T-cell (primary cell): Measurements from ENCODE around the gene PYGL. TPM values are rescaled to one million over a fixed set of nuclear protein-coding genes. Genes with fewer than 3 reads are reported as not detected.
"Not testable (repeated sequence)": the region's sequence is repeated elsewhere in the genome, so short reads cannot be mapped to it uniquely, and the experiment has no call there.

Source experiments
- ATAC-seq, 4 experiments: fragments of 200-7000 bp in 3 of 4; fragments of 150-1000 bp in 1 of 4; cut with Tn5 transposase; replicated peaks in 1 of 4; 1 replicate in 3 of 4; 2 replicates in 1 of 4; pipeline ENCODE4 v1.10.0; 2021; ENCODE audit warnings: moderate library complexity in 3 of 4, mild to moderate bottlenecking in 2 of 4, moderate number of reproducible peaks in 1 of 4
- CTCF ChIA-PET, 2 donors: fragments of 300-600 bp; sonication (Branson Sonifier 250); formaldehyde crosslinking; loops; one replicate each; lab custom pipeline; 2022; ENCODE audit warnings: antibody characterized with exemption in 2 of 2; lab: Charles Lee
- POLR2A ChIA-PET, 2 donors: fragments of 300-600 bp; sonication (Branson Sonifier 250); formaldehyde crosslinking; loops; one replicate each; lab custom pipeline; 2022; ENCODE audit warnings: antibody characterized with exemption in 2 of 2; lab: Charles Lee
- DNase-seq, 35 experiments: peaks; one replicate each; pipeline versions ENCODE4 v3.0.0 to v3.0.0-alpha.2; 2013 to 2023
- H3K27ac ChIP-seq: one replicate; pipeline ENCODE4 v1.5.1; 2013; ENCODE audit warnings: low read length
- H3K27me3 ChIP-seq, 2 experiments: replicated peaks in 1 of 2; 1 replicate in 1 of 2; 2 replicates in 1 of 2; pipeline versions ENCODE4 v1.6.1 to v1.7.0; 2013; ENCODE audit warnings: low read length in 1 of 2, mixed read lengths in 1 of 2; ENCODE audit not compliant: control insufficient read depth in 2 of 2, insufficient read depth in 2 of 2; ENCODE audit errors: extremely low read depth in 1 of 2
- H3K36me3 ChIP-seq, 2 donors: 1 replicate in 1 of 2; 2 replicates in 1 of 2; pipeline versions ENCODE4 v1.6.1 to v1.7.0; 2013; ENCODE audit warnings: low read length in 1 of 2; ENCODE audit not compliant: control insufficient read depth in 2 of 2, insufficient read depth in 1 of 2; ENCODE audit errors: extremely low read depth in 1 of 2
- H3K4me1 ChIP-seq, 2 experiments: 1 replicate in 1 of 2; 2 replicates in 1 of 2; pipeline versions ENCODE4 v1.6.1 to v1.7.0; 2013; ENCODE audit warnings: low read length in 2 of 2, mixed read lengths in 1 of 2; ENCODE audit not compliant: insufficient read depth in 2 of 2, control insufficient read depth in 1 of 2; ENCODE audit errors: extremely low read depth in 1 of 2
- H3K4me3 ChIP-seq, 2 donors: 1 replicate in 1 of 2; 2 replicates in 1 of 2; pipeline versions ENCODE4 v1.5.1 to v1.7.0; 2013; ENCODE audit warnings: mild to moderate bottlenecking in 2 of 2, low read length in 1 of 2, moderate library complexity in 1 of 2; ENCODE audit not compliant: control insufficient read depth in 1 of 2; ENCODE audit errors: extremely low read depth in 1 of 2
- H3K9me3 ChIP-seq: 2 replicates; pipeline ENCODE4 v1.7.0; 2013
- H3K27ac Mint-ChIP-seq, 2 donors: one replicate each; pipeline ENCODE4 v1.8.0; 2020 to 2021; ENCODE audit warnings: mild to moderate bottlenecking in 2 of 2, mixed read lengths in 2 of 2
- H3K27me3 Mint-ChIP-seq, 2 donors: one replicate each; pipeline ENCODE4 v1.8.0; 2021 to 2022; ENCODE audit warnings: mixed read lengths in 2 of 2
- H3K36me3 Mint-ChIP-seq: one replicate; pipeline ENCODE4 v1.8.0; 2021; ENCODE audit warnings: mixed read lengths
- H3K4me1 Mint-ChIP-seq, 3 donors: one replicate each; pipeline ENCODE4 v1.8.0; 2020 to 2022; ENCODE audit warnings: mixed read lengths in 3 of 3, mild to moderate bottlenecking in 1 of 3
- H3K4me3 Mint-ChIP-seq, 3 donors: one replicate each; pipeline ENCODE4 v1.8.0; 2020 to 2022; ENCODE audit warnings: mild to moderate bottlenecking in 3 of 3, mixed read lengths in 3 of 3, moderate library complexity in 3 of 3
- H3K9me3 Mint-ChIP-seq, 3 donors: one replicate each; pipeline ENCODE4 v1.8.0; 2020 to 2022; ENCODE audit warnings: mixed read lengths in 3 of 3
- WGBS: methylation state at CpG from one replicate; pipeline ENCODE4 v1.1.5; 2013; ENCODE audit warnings: missing lambda C conversion rate; ENCODE audit not compliant: insufficient coverage; 5-methylcytosine and 5-hydroxymethylcytosine counted together
- total RNA-seq, 35 experiments: library from RNA in 6 of 35; stranded (reverse) in 6 of 35; fragments of 120-200 nt in 1 of 35; gene quantifications; one replicate each; pipeline versions ENCODE4 v1.2.1 to v1.2.4 and lab custom pipeline; 2013 to 2026

Gene PYGL
- total RNA-seq, 5 donors from 2014 or later (not counting 1 experiment from before 2014, with no cell fraction given): 0.44 to 0.90 (median 0.65) TPM

DNA sequence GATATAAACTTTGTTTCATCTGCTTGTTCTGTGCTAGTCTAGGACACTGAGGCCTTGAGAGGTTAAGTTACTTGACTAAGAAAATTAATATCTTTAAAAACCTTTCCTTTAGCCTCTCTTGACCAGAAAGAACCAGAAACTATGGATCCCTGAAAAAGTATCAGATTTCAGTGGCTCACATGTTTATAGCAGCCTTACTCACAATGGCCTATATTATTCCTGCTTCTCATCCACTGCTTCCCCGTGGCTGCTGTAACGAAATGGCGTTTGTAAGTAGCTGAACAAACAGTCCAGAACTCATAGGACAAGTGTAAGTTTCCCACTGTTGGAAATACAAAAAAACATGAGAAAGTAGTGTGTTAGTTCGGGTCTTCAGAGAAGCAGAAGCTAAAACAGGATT is 3.2 kb upstream of the PYGL start:
- peaks cover 10 to 16% (median 11%) of the 10 kb centered on the region in 3 donors for H3K4me1 Mint-ChIP-seq
- H3K36me3 ChIP-seq: no peaks in the 10 kb centered on the region
- ATAC-seq (no peak), DNase-seq (no peak)
- H3K4me1 ChIP-seq: peaks cover 0 to 19% of the 10 kb centered on the region in 2 experiments
- 88% methylated on average over 2 of the region's 4 CpGs for WGBS
- H3K9me3 Mint-ChIP-seq: no peaks in the 10 kb centered on the region
- H3K27ac Mint-ChIP-seq: no peak overlapping the region
- no peak overlapping the region for H3K4me3 Mint-ChIP-seq
- peaks cover 0 to 29% of the 10 kb centered on the region in 2 experiments for H3K27me3 ChIP-seq
- no peak overlapping the region for H3K4me3 ChIP-seq
- ChIA-PET CTCF (no interaction called here), POLR2A (no interaction called here)
- H3K9me3 ChIP-seq: no peaks in the 10 kb centered on the region
- H3K27ac ChIP-seq: no peak overlapping the region
- H3K27me3 Mint-ChIP-seq: peaks cover 18 to 21% of the 10 kb centered on the region in 2 donors
- H3K36me3 Mint-ChIP-seq: no peaks in the 10 kb centered on the region

DNA sequence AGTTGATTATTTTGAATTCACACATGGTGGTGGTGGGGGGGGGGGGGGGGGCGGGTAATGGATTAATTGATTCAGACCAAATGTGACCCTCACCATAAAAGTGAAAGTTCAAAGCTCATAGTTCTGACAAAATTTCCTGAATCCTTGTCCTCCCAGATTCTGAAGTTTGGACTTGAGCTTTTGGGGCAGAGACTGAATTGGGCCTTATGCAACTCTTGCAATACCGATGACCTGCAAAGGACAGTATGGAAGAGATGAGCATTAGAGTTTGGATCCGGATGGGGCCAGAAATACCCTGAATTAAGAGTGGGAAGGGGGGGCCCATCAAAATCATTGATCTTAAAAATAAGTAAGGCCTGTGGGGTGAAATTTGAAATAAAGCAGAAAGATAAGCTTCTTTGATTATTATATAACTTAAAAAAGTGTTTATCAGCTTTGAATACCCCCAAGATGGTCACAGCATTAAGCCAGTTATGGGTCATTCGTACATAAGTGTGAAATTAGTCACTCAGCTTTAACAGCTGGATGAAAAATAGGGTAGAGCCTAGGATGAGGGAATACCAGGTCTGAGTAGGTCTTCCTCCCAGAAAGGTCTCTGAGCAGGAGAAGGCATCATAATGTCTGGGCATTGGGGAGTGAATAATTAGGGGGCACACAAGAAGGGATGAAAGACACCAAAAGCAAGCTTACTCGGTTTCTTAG is 2.1 kb upstream of the PYGL start:
- no peak for DNase-seq
- WGBS: 100% methylated on average over 3 of the region's 5 CpGs
- Mint-ChIP-seq H3K9me3 (no peaks in the 10 kb centered on the region), H3K4me1 (peaks cover 10 to 16% (median 11%) of the 10 kb centered on the region in 3 donors), H3K27ac (no peak overlapping the region), H3K4me3 (no peak overlapping the region), H3K27me3 (peaks cover 25 to 29% of the 10 kb centered on the region in 2 donors), H3K36me3 (no peaks in the 10 kb centered on the region)
- Histone ChIP-seq H3K4me1 (peaks cover 0 to 19% of the 10 kb centered on the region in 2 experiments), H3K36me3 (no peaks in the 10 kb centered on the region), H3K4me3 (no peak overlapping the region), H3K27ac (no peak overlapping the region), H3K9me3 (no peaks in the 10 kb centered on the region), H3K27me3 (peaks cover 0 to 30% of the 10 kb centered on the region in 2 experiments)
- CTCF ChIA-PET: no interaction called here
- no peak for ATAC-seq
- POLR2A ChIA-PET: no interaction called here

DNA sequence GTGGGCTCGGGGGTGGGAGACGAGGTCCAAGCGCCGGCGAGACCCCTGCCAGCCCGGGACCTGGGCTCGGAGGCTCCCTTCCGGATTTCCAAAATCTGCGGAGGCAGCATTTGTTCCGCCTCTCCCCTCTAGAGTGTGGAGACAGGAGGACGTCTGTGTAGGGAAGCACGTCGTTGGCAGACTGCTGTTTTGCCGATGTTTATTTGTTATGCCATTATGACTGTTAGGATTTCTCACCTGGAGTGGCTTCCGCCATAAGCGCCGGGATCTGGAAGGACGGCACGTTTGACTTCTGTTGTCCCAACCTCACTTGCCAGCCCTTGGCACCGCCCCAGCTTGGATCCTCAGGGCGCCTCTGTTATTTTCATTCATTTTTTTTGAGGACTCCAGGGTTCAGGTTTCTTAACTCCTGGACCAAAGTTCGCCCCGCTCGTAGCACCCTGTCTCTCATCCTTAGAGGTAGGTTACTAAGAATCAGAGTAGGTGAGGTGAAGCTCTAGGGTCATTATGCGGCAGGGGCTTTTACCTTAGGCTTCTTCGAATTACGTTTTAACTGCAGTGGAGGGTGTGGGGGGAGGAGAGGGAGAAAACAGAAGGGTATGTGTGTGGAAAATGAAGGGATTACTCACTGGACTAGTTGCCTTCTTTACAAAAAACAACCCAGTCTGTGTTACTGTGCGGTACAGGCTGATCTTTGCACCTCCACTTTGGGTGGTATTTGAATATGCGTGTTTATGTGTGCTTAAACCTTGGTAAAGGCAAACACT is 547 bp upstream of the PYGL start:
- Histone ChIP-seq H3K27me3 (peaks cover 0 to 31% of the 10 kb centered on the region in 2 experiments), H3K4me3 (peak overlapping the region; percentile 41 to 81), H3K27ac (no peak overlapping the region), H3K9me3 (no peaks in the 10 kb centered on the region), H3K4me1 (peaks cover 0 to 19% of the 10 kb centered on the region in 2 experiments), H3K36me3 (no peaks in the 10 kb centered on the region)
- no peaks in the 10 kb centered on the region for H3K9me3 Mint-ChIP-seq
- peaks cover 33 to 43% of the 10 kb centered on the region in 2 donors for H3K27me3 Mint-ChIP-seq
- DNase-seq (peak in 3 of 35 experiments; percentile 1 to 5 (median 4)), ATAC-seq (peak in 3 of 4 experiments; percentile 34 to 44 (median 36))
- ChIA-PET POLR2A (no interaction called here), CTCF (no interaction called here)
- no peak overlapping the region for H3K27ac Mint-ChIP-seq
- no peaks in the 10 kb centered on the region for H3K36me3 Mint-ChIP-seq
- WGBS: 2% methylated on average over 15 of the region's 29 CpGs
- H3K4me1 Mint-ChIP-seq: peaks cover 10 to 16% (median 11%) of the 10 kb centered on the region in 3 donors
- H3K4me3 Mint-ChIP-seq: peak overlapping the region; percentile 76 to 90 (median 80)

DNA sequence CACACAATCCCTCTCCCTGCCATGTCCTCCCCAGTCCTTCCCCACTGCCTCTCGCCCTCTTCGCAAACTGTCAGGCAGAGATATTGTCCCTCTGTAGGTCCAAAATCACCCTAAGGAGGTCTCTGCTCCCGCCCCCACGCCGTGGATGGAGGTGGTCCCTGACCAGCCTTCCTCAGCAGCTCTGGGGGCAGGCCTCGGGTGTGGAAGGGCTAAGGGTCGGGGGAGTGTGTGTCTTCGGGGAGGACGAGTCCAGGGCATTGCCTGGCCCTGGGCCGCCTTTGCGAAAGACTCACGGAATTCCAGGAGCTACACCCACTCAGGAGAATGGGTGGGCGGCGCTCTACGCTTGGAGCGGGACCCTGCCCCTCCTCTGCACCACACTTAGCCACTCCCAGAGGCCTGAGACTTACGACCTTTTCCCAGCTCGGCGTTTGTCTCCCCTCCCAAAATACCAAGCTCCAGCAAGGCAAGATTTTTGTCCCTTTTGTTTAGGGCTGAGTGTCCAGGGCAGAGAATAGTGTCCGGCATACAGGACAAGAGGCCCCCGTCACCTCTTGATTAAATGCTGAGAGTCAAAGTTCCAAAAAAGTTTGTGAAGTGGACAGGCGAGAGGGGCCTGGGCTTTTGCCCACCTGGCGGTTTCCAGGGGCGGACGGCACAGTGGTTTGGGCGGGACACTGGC is 881 bp downstream of the PYGL start:
- CTCF ChIA-PET: no interaction called here
- Mint-ChIP-seq H3K27ac (no peak overlapping the region), H3K27me3 (peaks cover 40 to 47% of the 10 kb centered on the region in 2 donors), H3K4me3 (peak overlapping the region; percentile 62 to 90 (median 73)), H3K36me3 (no peaks in the 10 kb centered on the region), H3K9me3 (no peaks in the 10 kb centered on the region), H3K4me1 (peaks cover 10 to 16% (median 11%) of the 10 kb centered on the region in 3 donors)
- 14% methylated on average over 13 of the region's 26 CpGs for WGBS
- no peak for ATAC-seq
- Histone ChIP-seq H3K4me3 (peak overlapping the region; percentile 44 to 81), H3K27me3 (peaks cover 0 to 25% of the 10 kb centered on the region in 2 experiments), H3K36me3 (no peaks in the 10 kb centered on the region), H3K4me1 (peaks cover 0 to 19% of the 10 kb centered on the region in 2 experiments), H3K9me3 (no peaks in the 10 kb centered on the region), H3K27ac (no peak overlapping the region)
- POLR2A ChIA-PET: no interaction called here
- no peak for DNase-seq

DNA sequence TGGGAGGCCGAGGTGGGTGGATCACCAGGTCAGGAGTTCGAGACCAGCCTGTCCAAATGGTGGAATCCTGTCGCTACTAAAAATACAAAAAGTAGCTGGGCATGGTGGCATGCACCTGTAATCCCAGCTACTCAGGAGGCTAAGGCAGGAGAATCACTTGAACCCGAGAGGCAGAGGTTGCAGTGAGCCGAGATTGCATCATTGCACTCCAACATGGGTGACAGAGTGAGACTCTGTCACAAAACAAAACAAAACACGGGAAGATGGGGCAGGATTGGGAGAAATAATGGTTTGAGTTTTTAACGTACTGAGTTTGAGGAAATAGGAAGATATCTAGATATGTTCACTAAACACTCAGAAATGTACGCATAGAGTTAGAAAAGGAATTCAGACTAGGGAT is 2.6 kb downstream of the PYGL start:
- CTCF ChIA-PET, H3K27ac Mint-ChIP-seq, H3K4me3 Mint-ChIP-seq, H3K4me3 ChIP-seq, DNase-seq, H3K36me3 ChIP-seq, H3K27ac ChIP-seq, H3K9me3 ChIP-seq, H3K36me3 Mint-ChIP-seq, ATAC-seq, H3K9me3 Mint-ChIP-seq: not testable (repeated sequence)
- 84% methylated on average over 6 of the region's 8 CpGs for WGBS
- POLR2A ChIA-PET: interaction anchor here in 1 of 2 donors (0.6 kb wide), 1 partner anchor 405 kb away, joined by 6 read pairs; no protein-coding TSS in a partner anchor
- peaks cover 42 to 47% of the 10 kb centered on the region in 2 donors for H3K27me3 Mint-ChIP-seq
- Histone ChIP-seq H3K27me3 (peaks cover 0 to 25% of the 10 kb centered on the region in 2 experiments), H3K4me1 (peaks cover 2 to 19% of the 10 kb centered on the region in 2 experiments)
- peaks cover 10 to 18% (median 11%) of the 10 kb centered on the region in 3 donors for H3K4me1 Mint-ChIP-seq

DNA sequence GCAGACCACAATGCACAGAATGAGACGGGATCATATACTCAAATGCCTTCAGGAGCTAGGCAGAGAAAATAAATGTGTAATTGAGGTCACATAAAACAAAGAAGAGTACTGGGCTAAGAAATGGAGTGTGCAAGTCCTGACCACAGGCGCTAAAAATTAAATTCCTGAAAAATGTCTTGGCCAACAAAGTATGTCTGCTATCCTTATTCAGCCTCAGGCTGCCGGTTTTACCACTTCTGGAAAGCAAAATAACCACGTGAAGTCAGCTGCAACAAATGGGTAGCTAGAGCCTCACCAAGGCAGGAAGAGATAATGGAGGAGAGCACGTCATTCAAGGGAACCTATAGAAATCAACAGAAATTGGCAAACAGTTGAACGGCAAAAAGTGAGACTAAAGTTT is 3.1 kb downstream of the PYGL start:
- CTCF ChIA-PET: no interaction called here

More for the DNA sequence above, 3.1 kb downstream of the PYGL start:
- Mint-ChIP-seq H3K27me3 (peaks cover 42 to 47% of the 10 kb centered on the region in 2 donors), H3K4me3 (no peak overlapping the region), H3K27ac (no peak overlapping the region), H3K36me3 (no peaks in the 10 kb centered on the region), H3K4me1 (peaks cover 10 to 19% (median 11%) of the 10 kb centered on the region in 3 donors), H3K9me3 (no peaks in the 10 kb centered on the region)
- H3K9me3 ChIP-seq: no peaks in the 10 kb centered on the region
- H3K27ac ChIP-seq: no peak overlapping the region
- ATAC-seq (no peak), DNase-seq (no peak)
- no peaks in the 10 kb centered on the region for H3K36me3 ChIP-seq
- H3K4me1 ChIP-seq: peaks cover 2 to 19% of the 10 kb centered on the region in 2 experiments
- H3K4me3 ChIP-seq: no peak overlapping the region
- H3K27me3 ChIP-seq: peaks cover 0 to 25% of the 10 kb centered on the region in 2 experiments
- POLR2A ChIA-PET: interaction anchor here in 1 of 2 donors (0.6 kb wide), 1 partner anchor 406 kb away, joined by 6 read pairs; no protein-coding TSS in a partner anchor
- 67% methylated on average over 3 of the region's 6 CpGs for WGBS
